ENCODE data around the gene TRAIP.

The TRAIP gene

GRCh38 chr3:49779358-49780079, 76.8 kb downstream of the TRAIP start:
- no peaks in the 10 kb centered on the region for H3K4me1 ChIP-seq (ENCODE audit: control insufficient read depth, low read length)
- H3K9me2 ChIP-seq (replicated peaks; ENCODE audit: control insufficient read depth, low read length) = no peaks in the 10 kb centered on the region
- H3K36me3 ChIP-seq (ENCODE audit: control insufficient read depth, low read length) = peaks cover 47% of the 10 kb centered on the region
- no peaks in the 10 kb centered on the region for H3K9me3 ChIP-seq (ENCODE audit: control insufficient read depth, insufficient read depth, low read length)
- H3K4me2 ChIP-seq (ENCODE audit: low read length) = no peak overlapping the region
- H3K79me2 ChIP-seq (ENCODE audit: control insufficient read depth, low read length) = peaks cover 91% of the 10 kb centered on the region
- H3K27ac ChIP-seq (ENCODE audit: low read depth, low read length) = no peak overlapping the region
- H4K20me1 ChIP-seq (ENCODE audit: control insufficient read depth, insufficient read depth, low read depth, low read length) = peaks cover 5% of the 10 kb centered on the region; the same call in 1 of the 2 replicates
- no peaks in the 10 kb centered on the region for H3F3A ChIP-seq (ENCODE audit: control insufficient read depth, insufficient read depth)
- no peak for TF ChIP-seq CTCF (IDR thresholded peaks at IDR 0.05; ENCODE audit: low read depth, low read length, poor library complexity, severe bottlenecking)
- TF ChIP-seq EZH2phosphoT487 (IDR thresholded peaks at IDR 0.05; ENCODE audit: borderline replicate concordance, low read length) = no peak
- no peaks in the 10 kb centered on the region for H3K27me3 ChIP-seq (ENCODE audit: control insufficient read depth, low read length)
- no peak overlapping the region for H3K4me3 ChIP-seq (ENCODE audit: low read length)
